Spinal cord (tissue), 10 donors: Measurements from ENCODE around the gene SHMT1. TPM values are rescaled to one million over a fixed set of nuclear protein-coding genes. Genes with fewer than 3 reads are reported as not detected.

ENCODE experiments used
- DNase-seq, 6 donors: peaks; one replicate each; pipeline versions ENCODE4 v3.0.0 to v3.0.0-alpha.2; 2013 to 2015; ENCODE audit warnings: low spot score in 6 of 6, low read depth in 4 of 6
- H3K27ac ChIP-seq: one replicate; pipeline ENCODE4 v1.5.1; 2013; ENCODE audit warnings: low read depth, low read length, control low read depth
- H3K27me3 ChIP-seq: one replicate; pipeline ENCODE4 v1.6.1; 2013; ENCODE audit warnings: low read length; ENCODE audit not compliant: control insufficient read depth, insufficient read depth
- H3K36me3 ChIP-seq: one replicate; pipeline ENCODE4 v1.6.1; 2013; ENCODE audit warnings: low read length; ENCODE audit not compliant: control insufficient read depth, insufficient read depth
- H3K4me1 ChIP-seq: one replicate; pipeline ENCODE4 v1.6.1; 2013; ENCODE audit warnings: low read length; ENCODE audit not compliant: control insufficient read depth, insufficient read depth
- H3K4me3 ChIP-seq: one replicate; pipeline ENCODE4 v1.5.1; 2013; ENCODE audit warnings: low read depth, low read length, control low read depth
- H3K9me3 ChIP-seq: one replicate; pipeline ENCODE4 v1.6.1; 2013; ENCODE audit warnings: low read length; ENCODE audit not compliant: control insufficient read depth, insufficient read depth
- WGBS: methylation state at CpG from one replicate; pipeline ENCODE4 v1.1.5; 2013; ENCODE audit warnings: missing lambda C conversion rate; ENCODE audit not compliant: insufficient coverage; 5-methylcytosine and 5-hydroxymethylcytosine counted together
- polyA plus RNA-seq, 2 donors: library from polyadenylated mRNA; unstranded; fragments of 120-200 nt; gene quantifications; one replicate each; pipeline ENCODE4 v1.2.1, GENCODE V29; 2013; ENCODE audit not compliant: insufficient read length in 2 of 2
- total RNA-seq, 2 donors: library from RNA; depleted of rRNA in 1 of 2; stranded (reverse); fragments of 120-200 nt in 1 of 2; fragments of >200 nt in 1 of 2; gene quantifications; one replicate each; pipeline versions ENCODE4 v1.2.3 to v1.2.4, GENCODE V29; 2013 to 2014
- donor health status: healthy.

SHMT1 gene
- total and polyA plus RNA-seq, 4 donors, result 13.7 to 20.0 (median 15.9) TPM

DNA sequence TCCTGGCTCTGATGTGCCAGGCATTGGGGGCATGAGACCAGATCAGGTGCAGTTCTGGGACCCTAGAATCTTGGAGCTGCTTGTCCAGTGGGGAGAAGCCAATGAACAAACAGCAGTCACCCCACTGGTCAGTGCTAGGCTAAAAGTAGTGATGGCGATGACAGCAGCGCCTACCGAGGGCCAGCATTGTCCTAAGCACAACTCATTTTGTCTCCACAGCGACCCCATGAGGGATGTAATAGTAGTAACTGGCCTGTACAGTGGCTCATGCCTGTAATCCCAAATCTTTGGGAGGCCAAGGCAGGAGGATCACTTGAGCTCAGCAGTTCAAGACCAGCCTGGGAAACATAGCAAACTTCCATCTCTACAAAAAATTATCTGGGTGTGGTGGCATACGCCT, 42.0 kb downstream of the SHMT1 start:
- H3K36me3 ChIP-seq, result peaks cover 71% of the 10 kb centered on the region
- 100% methylated on average over 1 of the region's 5 CpGs for WGBS

DNA sequence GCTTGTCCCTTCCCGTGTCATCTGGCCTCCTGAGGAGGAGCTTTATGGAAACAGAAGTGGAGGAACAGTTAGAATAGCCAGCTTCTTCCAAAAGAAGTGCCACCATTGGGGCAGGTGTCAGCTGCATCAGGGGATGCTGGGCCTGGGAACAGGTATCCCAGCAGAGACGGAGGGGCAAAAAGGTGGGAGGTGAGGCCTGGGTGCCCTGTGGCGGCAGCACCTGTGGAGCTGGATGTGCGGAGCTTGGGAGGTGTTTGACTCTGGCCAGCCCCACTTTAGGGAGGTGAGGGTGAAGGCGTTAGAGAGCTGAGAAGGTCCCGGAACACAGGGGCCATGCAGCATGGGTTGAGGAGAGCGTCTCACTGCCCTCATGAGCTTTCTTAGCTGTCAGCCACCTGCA, 43.0 kb downstream of the SHMT1 start:
- no peaks in the 10 kb centered on the region for H3K9me3 ChIP-seq
- no peak overlapping the region for H3K4me3 ChIP-seq
- peaks cover 60% of the 10 kb centered on the region for H3K4me1 ChIP-seq
- no peak overlapping the region for H3K27ac ChIP-seq
- WGBS, result 91% methylated on average over 7 of the region's 7 CpGs
- H3K36me3 ChIP-seq, result peaks cover 66% of the 10 kb centered on the region
- no peaks in the 10 kb centered on the region for H3K27me3 ChIP-seq
- DNase-seq, result no peak

More for the DNA sequence above, 42.0 kb downstream of the SHMT1 start:
- no peak overlapping the region for H3K27ac ChIP-seq
- no peak overlapping the region for H3K4me3 ChIP-seq
- H3K4me1 ChIP-seq, result peaks cover 50% of the 10 kb centered on the region
- no peaks in the 10 kb centered on the region for H3K27me3 ChIP-seq
- no peaks in the 10 kb centered on the region for H3K9me3 ChIP-seq
- no peak for DNase-seq

DNA sequence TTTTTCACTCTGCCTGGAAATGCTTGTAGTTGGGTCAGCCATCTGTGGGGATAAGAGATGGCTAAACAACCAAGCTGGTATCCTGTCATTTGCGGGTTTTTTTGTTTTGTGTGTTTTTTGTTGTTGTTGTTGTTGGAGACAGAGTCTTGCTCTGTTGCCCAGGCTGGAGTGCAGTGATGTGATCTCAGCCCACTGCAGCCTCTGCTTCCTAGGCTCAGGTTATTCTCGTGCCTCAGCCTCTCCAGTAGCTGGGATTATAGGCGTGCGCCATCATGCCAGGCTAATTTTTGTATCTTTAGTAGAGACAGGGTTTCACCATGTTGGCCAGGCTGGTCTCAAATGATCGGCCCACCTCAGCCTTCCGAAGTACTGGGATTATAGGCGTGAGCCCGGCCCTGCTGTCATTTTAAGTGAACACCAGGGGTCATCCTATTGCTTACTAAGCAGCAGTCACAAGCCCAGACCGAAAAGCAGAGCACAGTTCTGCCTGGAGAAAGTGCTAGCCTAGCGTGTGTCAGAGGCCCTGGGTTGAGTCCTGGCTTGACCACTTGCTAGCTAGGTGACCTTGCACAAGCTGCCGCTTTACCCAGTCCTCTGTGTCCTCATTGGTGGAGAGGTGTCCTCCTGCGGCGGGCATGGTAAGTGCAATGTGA, 43.6 kb downstream of the SHMT1 start:
- no peaks in the 10 kb centered on the region for H3K27me3 ChIP-seq
- H3K36me3 ChIP-seq, result peaks cover 62% of the 10 kb centered on the region
- DNase-seq, result peak in 5 of 6 donors; percentile 3 to 75 (median 23)
- peaks cover 62% of the 10 kb centered on the region for H3K4me1 ChIP-seq
- H3K4me3 ChIP-seq, result no peak overlapping the region
- no peaks in the 10 kb centered on the region for H3K9me3 ChIP-seq
- WGBS, result 50% methylated on average over 11 of the region's 13 CpGs
- H3K27ac ChIP-seq, result no peak overlapping the region

GRCh38 chr17:18318771-18319450, 44.4 kb downstream of the SHMT1 start:
- Histone ChIP-seq H3K36me3 (peaks cover 53% of the 10 kb centered on the region), H3K4me3 (no peak overlapping the region), H3K4me1 (peaks cover 64% of the 10 kb centered on the region), H3K9me3 (no peaks in the 10 kb centered on the region), H3K27ac (no peak overlapping the region), H3K27me3 (no peaks in the 10 kb centered on the region)
- 91% methylated on average over 15 of the region's 18 CpGs for WGBS
- DNase-seq, result no peak

DNA sequence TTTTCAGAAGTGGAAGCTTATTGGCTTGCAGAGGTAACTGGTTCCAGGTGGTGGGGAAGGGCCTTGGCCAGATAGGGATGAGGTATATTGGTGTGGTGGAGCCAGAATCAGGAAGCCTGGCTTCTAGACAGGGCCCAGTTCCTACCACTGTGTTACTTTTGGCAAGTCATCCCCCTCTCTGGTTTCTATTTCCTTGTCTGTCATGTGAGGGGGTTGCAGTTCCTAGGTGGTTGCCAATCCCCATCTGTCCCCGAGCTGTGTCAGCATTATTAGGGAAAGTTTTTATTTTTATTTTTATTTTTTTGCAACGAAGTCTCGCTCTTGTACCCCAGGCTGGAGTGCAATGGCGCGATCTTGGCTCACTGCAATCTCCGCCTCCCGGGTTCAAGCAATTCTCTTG, 45.2 kb downstream of the SHMT1 start:
- Histone ChIP-seq H3K4me3 (no peak overlapping the region), H3K36me3 (peaks cover 45% of the 10 kb centered on the region), H3K9me3 (no peaks in the 10 kb centered on the region), H3K27me3 (no peaks in the 10 kb centered on the region), H3K4me1 (peaks cover 68% of the 10 kb centered on the region), H3K27ac (no peak overlapping the region)
- WGBS, result 96% methylated on average over 6 of the region's 7 CpGs
- DNase-seq, result no peak

DNA sequence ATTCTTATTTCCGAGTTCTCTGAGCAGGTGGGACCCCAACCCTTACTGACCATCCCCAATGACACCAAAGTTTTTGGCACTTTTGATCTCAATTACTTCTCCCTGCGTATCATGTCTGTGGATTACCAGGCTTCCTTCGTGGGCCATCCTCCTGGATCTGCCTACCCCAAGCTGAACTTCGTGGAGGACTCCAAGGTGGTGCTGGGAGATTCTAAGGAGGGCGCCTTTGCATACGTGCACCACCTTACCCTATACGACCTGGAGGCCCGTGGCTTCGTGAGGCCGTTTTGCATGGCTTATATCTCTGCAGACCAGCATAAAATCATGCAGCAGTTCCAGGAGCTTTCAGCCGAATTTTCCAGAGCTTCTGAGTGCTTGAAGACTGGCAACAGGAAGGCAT, 47.4 kb downstream of the SHMT1 start:
- Histone ChIP-seq H3K27me3 (no peaks in the 10 kb centered on the region), H3K36me3 (peaks cover 42% of the 10 kb centered on the region), H3K4me1 (peaks cover 75% of the 10 kb centered on the region), H3K9me3 (no peaks in the 10 kb centered on the region), H3K27ac (no peak overlapping the region), H3K4me3 (peak overlapping the region; percentile 96)
- WGBS, result 76% methylated on average over 11 of the region's 11 CpGs
- DNase-seq, result no peak

DNA sequence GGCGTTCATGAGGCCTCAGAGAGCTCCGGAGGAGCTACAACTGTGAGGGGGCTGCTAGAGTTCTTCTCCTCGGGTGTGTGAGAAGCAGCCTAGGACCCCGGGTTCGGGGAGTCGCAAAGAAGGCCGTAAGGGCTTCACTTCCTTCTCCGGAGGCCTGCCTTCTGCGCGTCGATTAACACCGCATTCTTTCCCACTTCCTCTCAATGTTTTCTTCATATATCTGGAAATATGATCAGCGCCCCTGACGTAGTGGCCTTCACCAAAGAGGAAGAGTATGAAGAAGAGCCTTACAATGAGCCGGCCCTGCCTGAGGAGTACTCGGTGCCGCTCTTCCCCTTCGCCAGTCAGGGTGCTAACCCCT, 47.8 kb downstream of the SHMT1 start:
- 14% methylated on average over 16 of the region's 18 CpGs for WGBS
- no peak for DNase-seq
- H3K27me3 ChIP-seq, result no peaks in the 10 kb centered on the region
- peak overlapping the region; percentile 96 for H3K4me3 ChIP-seq
- H3K9me3 ChIP-seq, result no peaks in the 10 kb centered on the region
- peaks cover 40% of the 10 kb centered on the region for H3K36me3 ChIP-seq
- H3K27ac ChIP-seq, result peak overlapping the region; percentile 85
- H3K4me1 ChIP-seq, result peaks cover 72% of the 10 kb centered on the region

- Histone ChIP-seq H3K4me1 (peaks cover 66% of the 10 kb centered on the region), H3K27me3 (no peaks in the 10 kb centered on the region), H3K36me3 (peaks cover 39% of the 10 kb centered on the region), H3K27ac (peak within 1 kb of the TSS; percentile 85), H3K4me3 (peak within 1 kb of the TSS; percentile 96), H3K9me3 (no peaks in the 10 kb centered on the region)
- peak; percentile 90 to 99 (median 94) for DNase-seq
- WGBS, result under 1% methylated on average over 78 of the region's 78 CpGs
Observed at GRCh38 chr17:18314731-18315561, 48.4 kb downstream of the SHMT1 start, which contains the start of the genes SMCR8 and TOP3A. SMCR8 (plus strand) TSS chr17:18315293; CDS start chr17:18315790, 497 bp downstream. TOP3A (minus strand) TSS chr17:18314994; CDS start chr17:18314778, 216 bp downstream.

GRCh38 chr17:18314059-18314730, 49.2 kb downstream of the SHMT1 start:
- peaks cover 41% of the 10 kb centered on the region for H3K36me3 ChIP-seq
- peak overlapping the region; percentile 96 for H3K4me3 ChIP-seq
- DNase-seq, result peak in 2 of 6 donors; percentile 0 to 2
- no peaks in the 10 kb centered on the region for H3K27me3 ChIP-seq
- 0% methylated on average over 36 of the region's 39 CpGs for WGBS
- H3K27ac ChIP-seq, result peak overlapping the region; percentile 85
- H3K9me3 ChIP-seq, result no peaks in the 10 kb centered on the region
- peaks cover 59% of the 10 kb centered on the region for H3K4me1 ChIP-seq
